GM12892 (cell line): ENCODE measurements around the gene LRMDA.

ENCODE experiments used
- DNase-seq: peaks from one replicate; pipeline ENCODE4 v3.0.0; 2011; ENCODE audit not compliant: insufficient read length
- FAIRE-seq: peaks from 2 replicates; lab custom pipeline; 2011; peaks lifted over from hg19 to GRCh38; lab: Jason Lieb, UNC
- POLR2A ChIP-seq: IDR thresholded peaks from 2 replicates; pipeline ENCODE4 v1.6.1; 2011; ENCODE audit warnings: low read depth, low read length, control low read depth
- POLR2AphosphoS5 ChIP-seq: IDR thresholded peaks from 2 replicates; pipeline ENCODE4 v1.6.1; 2011; ENCODE audit warnings: low read depth, low read length, control low read depth
- TAF1 ChIP-seq: IDR thresholded peaks from 2 replicates; pipeline ENCODE4 v1.6.1; 2011; ENCODE audit warnings: low read depth, mild to moderate bottlenecking, control low read depth, low read length, borderline replicate concordance

LRMDA gene

DNA sequence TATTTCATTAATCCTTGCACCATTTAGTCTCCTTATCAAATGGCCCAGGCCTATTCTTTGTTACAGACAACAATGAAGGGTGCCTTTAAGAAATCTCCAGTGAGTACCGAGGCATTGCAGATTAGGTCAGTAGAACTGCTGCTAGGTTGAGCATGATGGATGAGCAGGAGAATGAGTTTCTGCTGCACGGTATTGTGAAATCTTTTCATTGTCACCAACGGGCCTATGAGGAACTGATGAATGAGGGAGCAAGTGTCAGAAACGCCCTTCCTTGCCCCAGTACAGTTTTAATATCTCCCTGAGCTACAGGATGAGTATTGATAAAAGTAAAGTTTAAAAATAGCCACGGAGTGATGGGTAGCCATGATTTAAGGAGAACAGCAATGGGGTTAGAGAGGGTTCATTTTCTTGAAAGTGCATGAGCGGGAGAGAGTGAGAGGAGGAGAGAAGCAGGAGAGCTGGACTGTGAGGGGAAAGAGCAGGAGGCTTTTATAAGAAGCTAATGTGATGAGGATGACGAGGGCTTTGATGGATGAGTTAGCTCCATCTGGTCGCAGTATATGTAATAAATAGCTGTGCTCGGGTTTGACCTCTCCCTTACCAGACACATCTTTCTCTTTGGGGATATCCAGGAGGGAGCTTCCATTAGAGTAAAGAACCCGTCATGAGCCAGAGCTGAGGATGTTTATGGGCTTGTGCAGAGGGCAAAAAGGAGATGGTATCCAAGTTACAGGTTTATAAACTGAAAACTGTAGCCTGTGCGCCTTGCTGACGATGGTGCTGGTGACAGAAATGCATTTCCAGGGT is 526.1 kb downstream of the LRMDA start:
- DNase-seq (no peak), FAIRE-seq (no peak)
- TF ChIP-seq POLR2A (no peak), POLR2AphosphoS5 (no peak), TAF1 (no peak)

DNA sequence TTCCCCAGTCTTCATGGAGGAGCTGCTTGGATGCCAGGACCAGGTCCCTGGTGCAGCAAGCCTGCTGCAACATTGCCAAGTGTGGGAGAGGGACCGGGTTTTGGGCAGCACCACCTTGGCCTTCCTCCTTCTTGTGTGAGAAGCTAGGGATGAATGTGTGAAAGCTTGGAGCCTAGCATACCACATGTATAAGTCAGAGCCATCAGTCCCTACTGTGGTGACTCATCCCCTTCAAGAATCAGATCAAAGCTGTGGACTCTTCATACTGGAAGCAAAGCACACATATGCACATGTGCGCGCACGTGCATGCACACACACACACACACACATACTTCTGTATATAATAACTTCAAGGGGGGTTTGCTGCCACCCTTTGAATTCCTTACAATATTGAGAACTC is 527.8 kb downstream of the LRMDA start:
- TF ChIP-seq POLR2AphosphoS5 = no peak
- TF ChIP-seq TAF1 = no peak
- TF ChIP-seq POLR2A = no peak
- DNase-seq (no peak), FAIRE-seq (no peak)

DNA sequence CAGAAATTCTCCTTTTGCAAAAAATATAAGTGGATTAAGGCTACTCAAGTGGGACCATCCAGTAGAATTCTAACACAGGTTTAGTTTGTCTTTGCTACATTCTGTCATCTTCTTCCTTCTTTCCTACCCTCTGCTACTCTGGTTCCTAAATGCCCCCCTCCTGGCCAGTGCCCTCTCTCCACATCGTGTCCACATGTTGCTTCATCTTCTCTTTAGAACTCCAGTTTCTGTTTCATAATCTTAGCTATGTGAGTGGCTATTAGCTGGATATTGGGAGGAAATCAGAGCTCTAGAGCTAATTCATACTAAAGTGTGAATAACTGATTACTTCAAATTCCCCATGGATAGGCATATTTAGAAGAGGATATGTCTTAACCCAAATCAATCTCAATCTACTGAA is 528.5 kb downstream of the LRMDA start:
- DNase-seq (no peak), FAIRE-seq (no peak)
- no peak for TF ChIP-seq POLR2AphosphoS5
- TF ChIP-seq TAF1 = no peak
- TF ChIP-seq POLR2A = no peak

DNA sequence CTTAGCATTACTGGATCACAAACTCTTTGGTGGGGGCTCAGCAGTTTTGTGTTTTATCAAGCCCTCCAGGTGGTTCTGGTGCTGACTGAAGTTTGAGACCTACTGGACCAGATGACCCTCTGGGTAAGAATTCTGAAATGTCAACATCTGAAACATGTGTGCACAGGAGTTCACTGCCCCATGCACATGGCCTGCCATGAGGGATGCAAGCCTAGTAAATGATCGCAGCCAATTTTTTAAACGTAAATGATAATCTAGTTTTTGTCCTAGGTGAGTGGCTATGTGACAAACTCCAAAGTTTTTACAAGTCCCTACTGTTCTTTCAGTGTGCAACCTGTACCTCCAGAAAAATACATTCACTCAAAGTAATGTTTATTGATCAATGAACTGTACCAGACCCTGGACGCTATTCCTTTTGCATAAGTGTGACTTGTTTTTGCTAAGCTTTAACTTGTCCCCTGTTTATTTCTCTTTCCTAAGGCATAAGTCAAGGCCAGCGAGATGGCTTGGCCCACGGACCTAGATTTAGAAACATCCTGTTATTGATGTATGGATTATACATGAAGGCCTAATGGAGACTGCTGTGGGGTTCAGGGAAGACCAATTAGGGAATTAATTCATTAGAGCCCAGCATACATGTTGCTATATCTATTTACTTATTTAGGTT is 531.1 kb downstream of the LRMDA start:
- no peak for TF ChIP-seq POLR2A
- TF ChIP-seq POLR2AphosphoS5 = no peak
- TF ChIP-seq TAF1 = no peak
- DNase-seq (no peak), FAIRE-seq (no peak)

DNA sequence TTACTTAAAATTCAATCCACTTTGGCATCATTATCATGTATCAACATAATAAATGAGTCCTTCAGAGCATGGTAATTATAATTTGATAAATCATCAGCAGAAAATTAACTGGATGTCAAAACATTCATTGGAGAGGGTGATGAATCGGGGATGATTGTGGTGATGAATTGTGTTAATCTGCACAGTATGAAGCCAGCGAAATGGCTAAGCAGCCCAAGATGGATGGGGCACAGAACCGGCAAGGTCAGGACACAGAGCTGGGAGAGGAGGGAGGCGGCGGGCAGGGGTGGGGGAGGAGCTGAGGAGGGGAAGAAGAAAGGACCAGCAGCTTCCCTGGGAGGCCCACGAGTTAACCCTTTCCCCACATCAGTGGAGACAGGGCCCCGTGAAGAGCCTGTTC is 536.1 kb downstream of the LRMDA start:
- DNase-seq (no peak), FAIRE-seq (no peak)
- TF ChIP-seq TAF1 (no peak), POLR2AphosphoS5 (no peak), POLR2A (no peak)

DNA sequence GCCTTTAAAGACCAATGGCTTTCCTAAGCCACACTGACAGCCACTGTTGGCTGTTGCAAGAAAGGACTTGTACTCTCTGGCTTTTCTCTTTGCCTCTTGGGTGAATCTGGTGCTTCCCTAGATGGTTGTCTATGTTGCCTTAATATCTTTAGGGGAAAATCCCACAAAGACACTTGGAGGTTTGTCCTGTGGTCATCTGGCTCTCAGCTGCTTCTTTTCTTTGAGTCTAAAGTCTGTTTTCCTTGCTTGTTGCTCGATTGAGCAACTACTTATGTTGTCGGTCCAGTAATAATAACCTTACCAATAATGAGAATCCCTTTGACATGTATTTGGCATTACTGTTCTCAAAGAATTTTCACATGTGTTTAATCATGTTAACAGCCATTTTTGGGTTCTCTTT is 537.6 kb downstream of the LRMDA start:
- TF ChIP-seq POLR2A = no peak
- no peak for TF ChIP-seq POLR2AphosphoS5
- no peak for TF ChIP-seq TAF1
- FAIRE-seq = no peak

DNA sequence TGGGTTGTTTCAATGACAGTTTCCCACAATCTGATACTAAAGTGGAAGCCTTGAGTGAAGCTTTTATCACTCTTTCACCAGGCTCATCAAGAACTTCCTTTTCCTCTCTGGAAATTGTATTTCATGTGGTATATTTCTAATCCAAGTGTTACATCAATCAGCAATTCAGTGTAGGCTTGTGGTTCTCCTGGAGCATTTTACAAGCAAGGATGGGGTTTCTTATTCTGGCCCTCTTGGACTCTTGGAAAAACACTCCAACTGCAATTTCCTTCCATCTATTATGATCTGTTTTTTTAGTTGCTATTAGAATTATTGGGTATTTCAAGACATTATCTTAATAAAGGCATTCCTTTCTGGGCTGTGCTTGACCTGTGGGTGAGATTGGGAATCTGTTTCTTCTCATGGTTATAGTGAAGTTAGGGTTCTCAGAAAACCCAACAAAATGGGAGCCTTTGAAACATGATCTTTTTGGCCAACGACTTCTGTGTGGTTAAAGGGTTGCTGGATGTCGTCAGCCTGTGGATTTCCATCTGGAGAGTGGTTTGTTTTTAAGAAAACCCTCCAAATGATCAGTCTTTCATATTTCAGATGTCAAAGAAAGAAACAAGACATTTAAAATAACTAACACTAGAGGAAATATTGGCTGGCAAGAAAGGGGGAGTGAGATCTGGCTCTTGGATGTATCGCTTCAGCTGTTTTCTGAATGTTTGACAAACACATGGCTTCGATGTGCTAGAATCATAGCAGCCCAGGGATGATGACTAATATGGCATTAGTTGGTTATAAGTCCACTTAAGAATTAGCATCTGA is 540.2 kb downstream of the LRMDA start:
- FAIRE-seq (no peak), DNase-seq (no peak)
- no peak for TF ChIP-seq TAF1

More for the DNA sequence above, 537.6 kb downstream of the LRMDA start:
- no peak for DNase-seq

DNA sequence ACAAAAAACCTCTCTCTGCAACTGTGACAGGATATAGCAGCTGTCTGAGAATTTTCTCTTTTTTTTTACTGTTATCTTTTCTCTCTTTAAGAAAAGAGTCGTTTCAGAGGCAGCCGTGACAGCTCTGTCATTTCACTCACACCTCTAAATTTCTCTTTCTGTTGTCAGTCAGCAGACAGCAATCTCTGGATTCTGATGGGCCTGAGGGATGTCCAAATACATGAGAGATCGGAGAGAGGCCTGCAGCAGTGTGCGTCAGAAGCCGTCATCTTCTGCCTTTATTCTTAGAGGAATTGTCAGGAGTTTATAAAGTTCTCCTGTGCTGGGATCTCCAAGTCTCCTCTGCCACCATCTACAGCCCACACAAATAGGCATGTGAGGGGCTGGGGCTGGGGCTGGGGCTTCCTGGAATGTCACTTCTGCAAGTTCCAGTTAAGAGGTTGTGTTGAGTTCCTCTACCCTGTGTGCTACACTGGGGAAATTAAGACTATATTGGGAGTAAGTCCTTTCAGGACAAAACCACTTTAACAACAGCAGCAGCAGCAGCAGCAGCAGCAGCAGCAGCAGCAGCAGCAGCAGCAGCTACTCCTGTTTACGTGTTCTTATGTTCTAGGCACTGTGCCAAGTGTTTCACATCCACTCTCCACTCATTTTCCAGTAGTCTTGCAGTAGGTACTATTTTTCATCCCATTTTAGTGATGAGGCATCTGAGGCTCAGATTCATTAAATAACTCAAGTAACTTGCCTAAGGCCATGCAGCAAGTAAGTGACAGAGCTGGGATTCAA is 541.3 kb downstream of the LRMDA start:
- FAIRE-seq (no peak), DNase-seq (no peak)
- TF ChIP-seq POLR2A (no peak), POLR2AphosphoS5 (no peak), TAF1 (no peak)

DNA sequence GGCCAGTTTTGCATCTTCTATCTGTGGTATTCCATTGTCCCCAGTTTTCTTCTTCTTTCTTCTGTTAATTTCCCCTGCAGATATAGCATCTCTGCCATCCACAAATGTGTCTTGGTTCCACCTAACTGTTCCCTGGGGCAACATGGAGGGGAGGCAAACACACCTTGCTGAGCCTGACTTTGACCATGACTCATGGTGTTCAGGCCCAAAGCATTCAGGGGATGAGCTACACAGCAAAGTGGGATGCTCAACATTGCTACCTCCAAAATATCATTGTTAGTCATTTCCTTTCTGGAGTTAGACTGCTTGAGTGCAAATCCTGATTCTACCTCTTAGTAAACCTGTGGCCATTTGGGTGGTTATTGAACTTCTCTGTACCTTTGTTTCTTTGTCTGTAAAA is 542.7 kb downstream of the LRMDA start:
- no peak for TF ChIP-seq TAF1
- no peak for FAIRE-seq
- DNase-seq = no peak

DNA sequence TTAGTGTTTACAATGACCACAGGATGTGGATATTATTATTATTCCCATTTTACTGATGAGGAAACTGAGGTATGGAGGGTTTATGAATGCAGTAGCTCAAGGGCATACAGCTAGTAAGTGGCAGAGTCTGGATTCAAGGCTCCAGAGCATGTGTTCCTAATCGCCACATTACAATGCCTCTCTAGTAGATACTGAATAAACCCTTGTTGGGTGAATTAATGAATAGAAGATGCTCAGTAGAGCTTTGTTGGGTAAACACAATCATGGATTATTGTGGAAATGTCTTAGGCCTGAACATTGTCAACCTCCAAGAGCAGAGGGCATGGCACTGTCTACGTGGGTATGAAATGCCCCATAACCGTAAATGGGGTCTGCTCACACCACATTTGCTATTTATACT is 545.3 kb downstream of the LRMDA start:
- DNase-seq = no peak
- TF ChIP-seq POLR2A (no peak), POLR2AphosphoS5 (no peak), TAF1 (no peak)
- FAIRE-seq = no peak

DNA sequence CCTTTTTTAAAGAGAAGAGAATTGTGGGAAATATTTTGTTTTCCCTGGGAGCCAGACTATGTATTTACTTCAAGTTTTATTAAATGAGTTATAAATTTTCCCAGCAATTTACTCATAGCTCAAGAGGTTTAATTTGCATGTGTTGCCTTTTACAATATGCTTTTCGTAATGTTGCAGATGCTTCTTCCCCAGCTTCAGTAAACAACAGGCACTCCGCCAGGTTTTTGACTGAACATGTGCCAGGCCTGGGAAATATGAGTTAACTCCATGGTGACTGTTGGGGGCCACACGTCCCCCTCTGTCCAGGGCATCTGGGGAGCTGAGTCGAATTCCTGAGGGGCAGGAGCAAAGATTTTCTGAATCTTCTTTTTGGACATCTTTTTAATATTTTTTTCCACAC is 545.7 kb downstream of the LRMDA start:
- FAIRE-seq = no peak
- no peak for DNase-seq
- TF ChIP-seq POLR2A = no peak
- no peak for TF ChIP-seq POLR2AphosphoS5
- no peak for TF ChIP-seq TAF1
